Measurements from ENCODE around the gene CPTP.

DNA sequence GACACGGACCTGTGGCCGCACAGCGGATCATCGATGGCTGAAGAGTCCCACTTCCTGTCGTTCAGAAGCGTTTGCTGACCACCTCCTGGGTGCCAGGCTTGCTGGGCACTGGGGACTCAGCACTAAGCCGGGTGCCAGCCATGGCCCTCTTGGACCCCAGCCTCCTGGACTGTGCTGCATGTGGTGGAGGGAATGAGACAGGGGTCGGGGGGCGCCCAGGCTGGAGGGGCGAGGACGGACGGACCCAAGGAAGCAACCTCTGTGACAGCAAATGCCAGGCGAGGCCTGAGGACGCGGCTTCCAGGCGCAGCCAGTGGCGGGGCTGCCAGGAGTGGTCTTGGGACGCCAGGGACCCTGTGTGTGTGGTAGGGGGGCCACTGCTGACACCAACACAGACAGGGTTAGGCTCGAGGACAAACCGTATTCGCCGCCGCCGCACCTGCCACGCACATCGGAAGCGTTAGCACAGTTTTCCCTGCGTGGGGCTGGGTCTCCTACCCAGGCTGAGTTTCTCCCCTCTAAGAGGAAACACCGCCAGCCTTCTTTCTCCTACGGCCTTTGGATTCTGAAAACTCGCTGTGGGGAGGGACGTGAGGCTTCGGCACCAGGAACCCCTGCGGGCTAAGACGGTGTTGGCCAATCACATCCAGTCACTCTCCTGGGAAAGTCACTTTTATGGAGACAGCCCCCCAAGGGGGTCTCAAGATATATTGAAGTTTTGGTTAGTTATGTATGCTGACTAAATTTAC, 36.8 kb downstream of the CPTP start:
- TF ChIP-seq, protein P1, sequence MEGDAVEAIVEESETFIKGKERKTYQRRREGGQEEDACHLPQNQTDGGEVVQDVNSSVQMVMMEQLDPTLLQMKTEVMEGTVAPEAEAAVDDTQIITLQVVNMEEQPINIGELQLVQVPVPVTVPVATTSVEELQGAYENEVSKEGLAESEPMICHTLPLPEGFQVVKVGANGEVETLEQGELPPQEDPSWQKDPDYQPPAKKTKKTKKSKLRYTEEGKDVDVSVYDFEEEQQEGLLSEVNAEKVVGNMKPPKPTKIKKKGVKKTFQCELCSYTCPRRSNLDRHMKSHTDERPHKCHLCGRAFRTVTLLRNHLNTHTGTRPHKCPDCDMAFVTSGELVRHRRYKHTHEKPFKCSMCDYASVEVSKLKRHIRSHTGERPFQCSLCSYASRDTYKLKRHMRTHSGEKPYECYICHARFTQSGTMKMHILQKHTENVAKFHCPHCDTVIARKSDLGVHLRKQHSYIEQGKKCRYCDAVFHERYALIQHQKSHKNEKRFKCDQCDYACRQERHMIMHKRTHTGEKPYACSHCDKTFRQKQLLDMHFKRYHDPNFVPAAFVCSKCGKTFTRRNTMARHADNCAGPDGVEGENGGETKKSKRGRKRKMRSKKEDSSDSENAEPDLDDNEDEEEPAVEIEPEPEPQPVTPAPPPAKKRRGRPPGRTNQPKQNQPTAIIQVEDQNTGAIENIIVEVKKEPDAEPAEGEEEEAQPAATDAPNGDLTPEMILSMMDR (conservative IDR thresholded peaks at IDR 0.05; ENCODE audit: low read length), result no peak
- no peak for TF ChIP-seq EZH2phosphoT487 (IDR thresholded peaks at IDR 0.05; ENCODE audit: borderline replicate concordance)
